Activated CD8-positive, alpha-beta T cell treated with anti-CD3 and anti-CD28 coated beads for 36 hours (primary cell): ENCODE data around the gene ZNF418. TPM values are rescaled to one million over a fixed set of nuclear protein-coding genes. Genes with fewer than 3 reads are reported as not detected.

Experiments used
- ATAC-seq: fragments of 200-7000 bp; cut with Tn5 transposase; one replicate; pipeline ENCODE4 v1.10.0; 2021; ENCODE audit warnings: mild to moderate bottlenecking, moderate library complexity
- CTCF ChIA-PET: fragments of 350-600 bp; sonication (Branson Sonifier 250); formaldehyde crosslinking; loops from one replicate; lab custom pipeline; 2021; ENCODE audit warnings: antibody characterized with exemption; lab: Charles Lee
- POLR2A ChIA-PET: fragments of 350-600 bp; sonication (Branson Sonifier 250); formaldehyde crosslinking; loops from one replicate; lab custom pipeline; 2021; ENCODE audit warnings: antibody characterized with exemption; lab: Charles Lee
- DNase-seq: peaks from one replicate; pipeline ENCODE4 v3.0.0-alpha.2; 2020
- H3K27ac Mint-ChIP-seq: one replicate; pipeline ENCODE4 v1.8.0; 2021; ENCODE audit warnings: mild to moderate bottlenecking, mixed read lengths
- H3K27me3 Mint-ChIP-seq: one replicate; pipeline ENCODE4 v1.8.0; 2021; ENCODE audit warnings: mixed read lengths
- H3K36me3 Mint-ChIP-seq: one replicate; pipeline ENCODE4 v1.8.0; 2021; ENCODE audit warnings: low read depth, mixed read lengths
- H3K4me1 Mint-ChIP-seq: one replicate; pipeline ENCODE4 v1.8.0; 2021; ENCODE audit warnings: low read depth, mixed read lengths
- H3K4me3 Mint-ChIP-seq: one replicate; pipeline ENCODE4 v1.8.0; 2021; ENCODE audit warnings: mild to moderate bottlenecking, moderate library complexity, mixed read lengths
- H3K9me3 Mint-ChIP-seq: one replicate; pipeline ENCODE4 v1.8.0; 2021; ENCODE audit warnings: mixed read lengths
- intact Hi-C: fragments of 100-400 bp; cut with micrococcal nuclease; formaldehyde crosslinking; loops from one replicate; pipeline ENCODE4 v1.10.0; 2022
- total RNA-seq, 2 experiments: library from RNA; stranded (reverse); gene quantifications; one replicate each; pipeline ENCODE4 v1.2.3, GENCODE V29; 2021
- TF ChIP-seq, protein P1 (sequence below): fragments of 200-600 bp; IDR thresholded peaks from one replicate; pipeline ENCODE4 v1.8.0; 2022; ENCODE audit warnings: antibody characterized with exemption, mild to moderate bottlenecking

The ZNF418 gene
- total RNA-seq, 2 experiments from 2014 or later, result 4.1 to 5.0 TPM

GRCh38 chr19:57961785-57962184, 26.6 kb upstream of the ZNF418 start:
- intact Hi-C loops, result no loop called here

GRCh38 chr19:57954996-57955395, 19.8 kb upstream of the ZNF418 start:
- H3K4me3 Mint-ChIP-seq, result no peak overlapping the region
- intact Hi-C loops, result loop anchor here (10.0 kb wide), 1 partner anchor 50 kb away; the partner anchor contains the start of gene ZNF606
- H3K9me3 Mint-ChIP-seq, result peaks cover 31% of the 10 kb centered on the region
- H3K4me1 Mint-ChIP-seq, result no peaks in the 10 kb centered on the region
- no peak for DNase-seq
- no peaks in the 10 kb centered on the region for H3K27me3 Mint-ChIP-seq
- ChIA-PET POLR2A (no interaction called here), CTCF (no interaction called here)
- TF ChIP-seq, protein P1, sequence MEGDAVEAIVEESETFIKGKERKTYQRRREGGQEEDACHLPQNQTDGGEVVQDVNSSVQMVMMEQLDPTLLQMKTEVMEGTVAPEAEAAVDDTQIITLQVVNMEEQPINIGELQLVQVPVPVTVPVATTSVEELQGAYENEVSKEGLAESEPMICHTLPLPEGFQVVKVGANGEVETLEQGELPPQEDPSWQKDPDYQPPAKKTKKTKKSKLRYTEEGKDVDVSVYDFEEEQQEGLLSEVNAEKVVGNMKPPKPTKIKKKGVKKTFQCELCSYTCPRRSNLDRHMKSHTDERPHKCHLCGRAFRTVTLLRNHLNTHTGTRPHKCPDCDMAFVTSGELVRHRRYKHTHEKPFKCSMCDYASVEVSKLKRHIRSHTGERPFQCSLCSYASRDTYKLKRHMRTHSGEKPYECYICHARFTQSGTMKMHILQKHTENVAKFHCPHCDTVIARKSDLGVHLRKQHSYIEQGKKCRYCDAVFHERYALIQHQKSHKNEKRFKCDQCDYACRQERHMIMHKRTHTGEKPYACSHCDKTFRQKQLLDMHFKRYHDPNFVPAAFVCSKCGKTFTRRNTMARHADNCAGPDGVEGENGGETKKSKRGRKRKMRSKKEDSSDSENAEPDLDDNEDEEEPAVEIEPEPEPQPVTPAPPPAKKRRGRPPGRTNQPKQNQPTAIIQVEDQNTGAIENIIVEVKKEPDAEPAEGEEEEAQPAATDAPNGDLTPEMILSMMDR, result no peak
- no peak overlapping the region for H3K27ac Mint-ChIP-seq
- H3K36me3 Mint-ChIP-seq, result peaks cover 14% of the 10 kb centered on the region
- no peak for ATAC-seq

More at GRCh38 chr19:57961785-57962184, 26.6 kb upstream of the ZNF418 start:
- ChIA-PET CTCF (interaction anchor here (0.6 kb wide), 1 partner anchor 243 kb away, joined by 3 read pairs; no protein-coding TSS in a partner anchor), POLR2A (interaction anchor here (0.6 kb wide), 1 partner anchor 107 kb away, joined by 3 read pairs; no protein-coding TSS in a partner anchor)
- Mint-ChIP-seq H3K9me3 (peaks cover 35% of the 10 kb centered on the region), H3K4me1 (no peaks in the 10 kb centered on the region), H3K27ac (no peak overlapping the region), H3K4me3 (no peak overlapping the region), H3K36me3 (peaks cover 32% of the 10 kb centered on the region), H3K27me3 (no peaks in the 10 kb centered on the region)
- TF ChIP-seq, protein P1, result no peak
- no peak for DNase-seq
- no peak for ATAC-seq

- H3K27me3 Mint-ChIP-seq, result no peaks in the 10 kb centered on the region
- H3K27ac Mint-ChIP-seq, result no peak overlapping the region
- H3K9me3 Mint-ChIP-seq, result peaks cover 31% of the 10 kb centered on the region
- H3K36me3 Mint-ChIP-seq, result peaks cover 24% of the 10 kb centered on the region
- ChIA-PET CTCF (no interaction called here), POLR2A (no interaction called here)
- no peak for ATAC-seq
- intact Hi-C loops, result loop anchor here (10.0 kb wide), 1 partner anchor 55 kb away; the partner anchor contains the start of gene ZNF606
- TF ChIP-seq, protein P1, result no peak
- H3K4me1 Mint-ChIP-seq, result peaks cover 14% of the 10 kb centered on the region
- H3K4me3 Mint-ChIP-seq, result no peak overlapping the region
- no peak for DNase-seq
Measured at GRCh38 chr19:57949702-57950101, 14.5 kb upstream of the ZNF418 start.

- DNase-seq (no peak), ATAC-seq (no peak)
- Mint-ChIP-seq H3K9me3 (peaks cover 32% of the 10 kb centered on the region), H3K4me3 (no peak overlapping the region), H3K27me3 (no peaks in the 10 kb centered on the region), H3K36me3 (peaks cover 28% of the 10 kb centered on the region), H3K4me1 (peaks cover 14% of the 10 kb centered on the region), H3K27ac (no peak overlapping the region)
- ChIA-PET POLR2A (no interaction called here), CTCF (interaction anchor here (0.8 kb wide), 1 partner anchor 29 kb away, joined by 3 read pairs; no protein-coding TSS in a partner anchor)
- TF ChIP-seq, protein P1, result no peak
- intact Hi-C loops, result no loop called here
Measured at GRCh38 chr19:57949296-57949695, 14.1 kb upstream of the ZNF418 start.

DNA sequence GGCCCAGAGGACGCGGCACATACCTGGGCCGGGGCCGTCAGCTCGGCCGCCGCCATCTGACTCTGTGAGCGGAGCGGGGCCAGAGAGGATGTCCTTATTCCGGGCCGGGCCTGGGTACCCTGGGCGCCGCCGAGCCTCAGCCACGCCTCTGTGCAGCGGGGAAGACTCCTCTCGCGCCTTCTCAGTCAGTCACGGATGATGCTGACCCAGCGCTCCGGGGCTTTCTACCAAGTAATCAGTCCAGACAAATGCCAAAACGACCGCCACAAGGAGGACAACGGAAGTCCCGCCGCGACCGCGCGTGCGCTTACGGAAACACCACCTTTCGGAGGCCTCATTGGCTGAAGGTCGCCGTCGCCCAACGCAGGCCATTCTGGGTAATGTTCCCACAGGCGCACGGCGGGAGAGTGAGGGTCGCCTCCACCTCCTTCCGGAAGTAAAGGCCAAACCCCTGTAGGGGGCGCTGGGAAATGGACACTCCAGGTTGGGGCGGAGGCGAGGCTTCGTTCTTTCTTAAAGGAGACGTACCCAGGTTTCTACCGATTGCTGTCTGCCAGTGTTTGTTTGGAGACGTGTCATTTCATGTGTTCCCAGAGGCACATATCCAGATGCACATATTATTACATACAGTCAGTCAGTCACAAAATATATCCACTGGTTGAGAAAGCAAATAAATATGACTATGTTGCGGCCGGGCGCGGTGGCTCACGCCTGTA, 12.4 kb upstream of the ZNF418 start, which contains the start of gene ZNF256:
Gene ZNF256 (minus strand): TSS at position 288 of the 716 bp plus-strand sequence. CDS start 232 bp downstream, at position 56.
- peaks cover 46% of the 10 kb centered on the region for H3K36me3 Mint-ChIP-seq
- peak; percentile 96 for DNase-seq
- peak within 1 kb of the TSS; percentile 94 for H3K4me3 Mint-ChIP-seq
- POLR2A ChIA-PET, result interaction anchor here (1.9 kb wide), 1 partner anchor 59 kb away, joined by 5 read pairs; the partner anchor contains the start of gene ZNF814
- peaks cover 40% of the 10 kb centered on the region for H3K9me3 Mint-ChIP-seq
- intact Hi-C loops, result no loop called here
- peak; percentile 97 for ATAC-seq
- H3K27ac Mint-ChIP-seq, result peak within 1 kb of the TSS; percentile 96
- H3K27me3 Mint-ChIP-seq, result no peaks in the 10 kb centered on the region
- TF ChIP-seq, protein P1, result peak; percentile 49
- CTCF ChIA-PET, result no interaction called here
- H3K4me1 Mint-ChIP-seq, result peaks cover 14% of the 10 kb centered on the region
